SW 1271 (cell line): ENCODE results near the gene CASP8AP2.
"Not testable (repeated sequence)": the region's sequence is repeated elsewhere in the genome, so short reads cannot be mapped to it uniquely, and the experiment has no call there.

ENCODE experiments used
- DNase-seq, 2 experiments: peaks; one replicate each; lab custom pipeline; 2025; lab: John Stamatoyannopoulos, UW

CASP8AP2 gene

GRCh38 chr6:89819336-89820130 lies 10.1 kb upstream of the CASP8AP2 start, which contains the start of gene MDN1:
Gene MDN1 (minus strand): TSS chr6:89819794. CDS start chr6:89819607, 187 bp downstream.
- DNase-seq, result peak; percentile 84 to 91

- DNase-seq, result no peak
Observed at GRCh38 chr6:89826029-89826528, 3.6 kb upstream of the CASP8AP2 start.

- not testable (repeated sequence) for DNase-seq
Observed at GRCh38 chr6:89828475-89828987, 1.1 kb upstream of the CASP8AP2 start.

- DNase-seq, result no peak
Observed at GRCh38 chr6:89828988-89829471, 650 bp upstream of the CASP8AP2 start.

GRCh38 chr6:89830170-89830809 lies 610 bp downstream of the CASP8AP2 start:
- peak in 1 of 2 experiments; percentile 27 for DNase-seq

GRCh38 chr6:89834884-89835792 lies 5.5 kb downstream of the CASP8AP2 start:
- no peak for DNase-seq

GRCh38 chr6:89836639-89837222 lies 7.1 kb downstream of the CASP8AP2 start:
- no peak for DNase-seq

- no peak for DNase-seq
Observed at GRCh38 chr6:89840538-89840937, 10.9 kb downstream of the CASP8AP2 start.

GRCh38 chr6:89842228-89842627 lies 12.5 kb downstream of the CASP8AP2 start:
- DNase-seq, result no peak

- DNase-seq, result no peak
Observed at GRCh38 chr6:89843070-89843469, 13.4 kb downstream of the CASP8AP2 start.

- not testable (repeated sequence) for DNase-seq
Observed at GRCh38 chr6:89847513-89847912, 17.8 kb downstream of the CASP8AP2 start.

GRCh38 chr6:89853068-89853467 lies 23.4 kb downstream of the CASP8AP2 start:
- no peak for DNase-seq

GRCh38 chr6:89858041-89858440 lies 28.4 kb downstream of the CASP8AP2 start:
- DNase-seq, result no peak

- no peak for DNase-seq
Observed at GRCh38 chr6:89859744-89860143, 30.1 kb downstream of the CASP8AP2 start.

GRCh38 chr6:89862273-89862672 lies 32.6 kb downstream of the CASP8AP2 start:
- DNase-seq, result no peak

GRCh38 chr6:89862698-89863097 lies 33.0 kb downstream of the CASP8AP2 start:
- DNase-seq, result no peak

- DNase-seq, result no peak
Observed at GRCh38 chr6:89866024-89866678, 36.5 kb downstream of the CASP8AP2 start.

- no peak for DNase-seq
Observed at GRCh38 chr6:89873721-89874120, 44.0 kb downstream of the CASP8AP2 start.

GRCh38 chr6:89874438-89874837 lies 44.8 kb downstream of the CASP8AP2 start:
- no peak for DNase-seq

GRCh38 chr6:89886378-89887120 lies 56.9 kb downstream of the CASP8AP2 start:
- no peak for DNase-seq
